HG03354 (cell line): ENCODE data around the gene HARS2.
"Not testable (repeated sequence)": the region's sequence is repeated elsewhere in the genome, so short reads cannot be mapped to it uniquely, and the experiment has no call there.

Source experiments
- ATAC-seq: cut with Tn5 transposase; IDR thresholded peaks from one replicate; pipeline ENCODE4 v1.9.1; 2021; ENCODE audit warnings: mild to moderate bottlenecking; ENCODE audit not compliant: unreplicated experiment, poor library complexity, severe bottlenecking

The HARS2 gene, protein sequence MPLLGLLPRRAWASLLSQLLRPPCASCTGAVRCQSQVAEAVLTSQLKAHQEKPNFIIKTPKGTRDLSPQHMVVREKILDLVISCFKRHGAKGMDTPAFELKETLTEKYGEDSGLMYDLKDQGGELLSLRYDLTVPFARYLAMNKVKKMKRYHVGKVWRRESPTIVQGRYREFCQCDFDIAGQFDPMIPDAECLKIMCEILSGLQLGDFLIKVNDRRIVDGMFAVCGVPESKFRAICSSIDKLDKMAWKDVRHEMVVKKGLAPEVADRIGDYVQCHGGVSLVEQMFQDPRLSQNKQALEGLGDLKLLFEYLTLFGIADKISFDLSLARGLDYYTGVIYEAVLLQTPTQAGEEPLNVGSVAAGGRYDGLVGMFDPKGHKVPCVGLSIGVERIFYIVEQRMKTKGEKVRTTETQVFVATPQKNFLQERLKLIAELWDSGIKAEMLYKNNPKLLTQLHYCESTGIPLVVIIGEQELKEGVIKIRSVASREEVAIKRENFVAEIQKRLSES

DNA sequence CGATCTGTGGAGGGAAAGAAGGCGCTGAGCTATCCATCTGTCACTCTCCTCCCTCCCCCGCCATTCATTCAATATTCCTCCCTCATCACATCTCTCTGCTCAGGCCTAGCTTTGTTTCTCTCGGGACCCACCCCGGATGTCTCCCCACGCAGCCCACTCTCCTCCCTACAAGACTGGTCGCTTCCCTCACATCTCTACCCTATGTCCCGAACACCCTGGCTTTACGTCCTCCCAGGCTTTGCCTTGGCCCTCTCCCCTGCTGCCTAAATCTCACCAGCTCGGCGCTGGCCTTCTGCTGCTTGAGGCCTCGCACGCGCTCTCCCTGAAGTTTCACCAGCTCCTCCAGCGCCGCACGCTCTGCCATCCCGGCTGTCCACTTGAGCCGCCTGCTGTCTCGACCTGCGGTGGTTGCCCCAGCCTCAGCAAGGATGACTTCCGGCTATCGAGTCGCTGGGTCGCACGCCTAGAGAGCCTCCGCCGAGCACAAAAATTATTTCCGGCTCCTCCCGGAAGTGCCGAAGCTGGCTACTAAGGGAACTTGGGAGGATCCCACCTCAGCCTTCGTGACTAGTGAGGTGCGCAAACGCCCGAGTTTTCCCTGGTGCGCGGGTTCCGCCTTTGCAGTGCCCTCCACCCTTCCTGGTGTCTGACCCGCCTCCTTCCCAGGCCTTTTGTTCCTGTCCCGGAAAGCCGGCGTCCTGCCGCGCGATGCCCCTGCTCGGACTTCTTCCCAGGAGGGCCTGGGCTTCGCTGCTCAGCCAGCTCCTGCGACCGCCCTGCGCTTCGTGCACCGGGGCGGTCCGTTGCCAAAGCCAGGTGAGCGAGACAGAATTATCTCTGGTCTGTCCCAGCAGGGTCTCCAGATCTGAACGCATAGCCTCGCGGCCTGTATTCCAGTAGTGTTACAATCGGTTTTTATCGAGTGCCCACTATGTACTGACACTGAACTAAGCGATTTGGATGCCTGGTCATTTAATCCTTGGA lies at the start of gene HARS2, which contains the start of gene HARS1:
HARS2 (plus strand) TSS at position 515 of the 984 bp plus-strand sequence; CDS start at position 709, 194 bp downstream.
HARS1 (minus strand) TSS at position 430 of the 984 bp plus-strand sequence; CDS start at position 364, 66 bp downstream.
- peak; percentile 98 for ATAC-seq

DNA sequence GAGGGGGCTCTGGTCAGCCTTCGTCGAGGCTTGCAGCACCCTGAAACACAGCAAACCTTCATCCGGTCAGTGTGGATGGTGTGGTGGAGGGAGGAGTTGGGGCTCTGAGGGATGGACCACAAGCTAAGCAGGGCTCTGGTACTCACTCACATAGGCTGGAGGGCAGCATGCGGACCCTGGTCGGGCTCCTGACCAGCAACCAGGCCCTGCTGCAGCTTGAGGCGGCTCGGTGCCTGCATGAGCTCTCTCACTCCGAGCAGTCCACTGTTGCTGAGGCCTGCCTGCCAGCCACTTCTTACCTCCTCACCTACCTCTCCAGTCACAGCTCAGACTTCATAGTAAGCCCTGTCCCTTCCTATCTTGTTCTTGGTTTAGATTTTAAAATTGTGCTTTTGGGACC lies 49.5 kb upstream of the HARS2 start:
- no peak for ATAC-seq

DNA sequence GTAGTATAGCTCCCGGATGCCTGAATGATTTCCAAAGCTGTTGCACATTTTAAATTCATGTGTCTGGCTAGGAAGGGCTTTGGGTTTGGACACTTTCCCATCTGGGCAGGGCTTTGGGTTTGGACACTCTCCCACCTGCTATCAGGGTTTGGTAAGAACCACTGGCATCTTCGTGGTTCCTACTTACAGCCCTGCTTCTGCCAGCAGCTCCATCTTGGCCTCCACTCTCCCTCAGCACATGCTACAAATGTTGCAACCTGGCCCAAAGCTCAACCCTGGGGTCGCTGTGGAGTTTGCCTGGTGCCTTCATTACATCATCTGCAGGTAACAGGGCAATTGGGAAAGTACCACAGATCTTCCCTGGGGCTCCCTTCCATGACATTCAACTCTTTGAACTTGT lies 48.5 kb upstream of the HARS2 start:
- ATAC-seq = no peak

DNA sequence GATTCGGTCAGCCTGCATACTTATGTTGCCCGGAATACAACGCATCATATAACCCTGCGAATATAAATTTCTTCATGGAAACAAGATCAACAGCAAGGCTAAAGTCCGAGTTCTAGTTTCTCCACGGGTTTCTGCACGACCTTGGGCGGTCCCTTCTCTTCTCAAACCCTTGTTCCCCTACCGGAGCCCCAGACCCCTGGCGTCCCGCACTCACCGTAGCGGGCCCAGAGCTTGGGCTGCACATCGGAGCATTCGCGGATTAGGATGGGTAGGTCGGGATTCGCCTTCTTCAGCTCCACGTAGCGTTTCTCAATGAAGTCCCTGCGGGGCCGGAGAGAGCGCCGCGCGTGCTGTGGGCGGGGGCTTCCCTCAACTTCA lies 44.2 kb upstream of the HARS2 start:
- ATAC-seq = peak; percentile 44

DNA sequence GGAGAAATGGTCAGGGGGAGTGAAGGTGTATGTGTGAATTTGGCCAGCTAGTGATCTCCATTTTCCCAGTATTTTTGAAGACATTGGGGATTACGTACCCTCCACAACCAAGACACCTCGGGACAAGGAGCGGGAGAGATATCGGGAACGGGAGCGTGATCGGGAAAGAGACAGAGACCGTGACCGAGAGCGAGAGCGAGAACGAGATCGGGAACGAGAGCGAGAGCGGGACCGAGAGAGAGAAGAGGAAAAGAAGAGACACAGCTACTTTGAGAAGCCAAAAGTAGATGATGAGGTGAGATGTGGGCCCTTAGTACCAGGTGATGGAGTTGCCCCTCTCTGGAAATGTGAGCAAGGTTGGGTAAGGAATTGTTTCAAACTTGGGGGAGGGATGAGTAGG lies 32.4 kb upstream of the HARS2 start:
- no peak for ATAC-seq

DNA sequence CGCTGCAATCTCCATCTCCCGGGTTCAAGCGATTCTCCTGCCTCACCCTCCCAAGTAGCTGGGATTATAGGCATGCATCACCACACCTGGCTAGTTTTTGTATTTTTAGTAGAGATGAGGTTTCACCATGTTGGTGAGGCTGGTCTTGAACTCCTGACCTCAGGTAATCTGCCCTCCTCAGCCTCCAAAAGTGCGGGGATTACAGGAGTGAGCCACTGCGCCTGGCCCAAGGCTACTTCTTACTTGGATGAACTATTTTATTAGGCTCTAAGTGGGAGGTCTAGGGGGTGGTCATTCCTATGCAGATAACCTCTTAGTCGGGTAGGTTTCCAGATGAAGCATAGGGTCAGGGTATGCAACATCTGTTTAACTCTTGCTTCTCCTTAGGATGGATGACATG lies 30.9 kb upstream of the HARS2 start:
- ATAC-seq = not testable (repeated sequence)

DNA sequence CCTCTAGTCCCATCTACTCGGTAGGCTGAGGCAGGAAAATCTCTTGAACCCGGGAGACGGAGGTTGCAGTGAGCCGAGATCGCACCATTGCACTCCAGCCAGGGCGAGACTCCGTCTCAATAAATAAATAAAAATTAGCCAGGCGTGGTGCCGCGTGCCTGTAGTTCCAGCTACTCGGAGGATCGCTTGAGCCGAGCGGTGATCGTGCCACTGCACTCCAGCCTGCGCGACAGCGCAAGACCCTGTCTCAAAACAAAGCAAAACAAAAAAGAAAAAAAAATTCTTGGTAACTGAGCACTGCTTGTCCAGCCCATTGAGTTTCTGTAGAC lies 27.3 kb upstream of the HARS2 start:
- no peak for ATAC-seq

DNA sequence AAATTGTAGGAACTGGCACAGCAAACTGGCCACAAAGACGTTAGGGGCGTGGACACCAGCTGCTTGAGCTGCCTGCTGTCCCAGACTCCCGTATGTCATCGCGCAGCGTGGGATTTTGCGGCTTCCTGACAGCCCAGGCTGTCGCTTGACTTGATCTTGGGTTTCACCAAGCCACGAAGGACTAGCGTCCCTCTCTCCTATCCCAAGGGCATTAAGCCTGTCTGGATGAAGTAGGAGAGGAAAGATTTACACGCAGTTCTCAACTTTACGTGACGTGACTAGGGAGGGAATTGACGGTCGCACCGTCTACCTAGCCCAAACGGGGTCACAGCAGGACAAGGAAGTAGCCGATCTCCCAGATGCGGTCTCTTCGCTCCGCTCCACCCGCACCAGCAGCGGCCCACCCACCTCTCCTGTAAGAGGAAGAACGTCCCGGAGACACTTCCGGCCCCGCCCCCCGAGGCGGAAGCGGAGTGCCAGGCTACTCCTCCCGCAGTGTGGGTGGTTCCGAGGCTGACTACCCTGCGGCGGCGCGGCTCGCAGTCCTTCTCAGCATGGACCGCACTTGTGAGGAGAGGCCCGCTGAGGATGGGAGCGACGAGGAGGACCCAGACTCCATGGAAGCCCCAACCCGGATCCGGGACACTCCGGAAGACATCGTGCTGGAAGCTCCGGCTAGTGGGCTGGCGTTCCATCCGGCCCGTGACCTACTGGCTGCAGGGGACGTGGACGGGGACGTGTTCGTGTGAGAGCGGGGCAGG lies 26.7 kb upstream of the HARS2 start, which contains the start of gene WDR55:
WDR55 (plus strand) TSS at position 546 of the 761 bp plus-strand sequence; CDS start at position 555, 9 bp downstream.
- ATAC-seq = peak; percentile 98

DNA sequence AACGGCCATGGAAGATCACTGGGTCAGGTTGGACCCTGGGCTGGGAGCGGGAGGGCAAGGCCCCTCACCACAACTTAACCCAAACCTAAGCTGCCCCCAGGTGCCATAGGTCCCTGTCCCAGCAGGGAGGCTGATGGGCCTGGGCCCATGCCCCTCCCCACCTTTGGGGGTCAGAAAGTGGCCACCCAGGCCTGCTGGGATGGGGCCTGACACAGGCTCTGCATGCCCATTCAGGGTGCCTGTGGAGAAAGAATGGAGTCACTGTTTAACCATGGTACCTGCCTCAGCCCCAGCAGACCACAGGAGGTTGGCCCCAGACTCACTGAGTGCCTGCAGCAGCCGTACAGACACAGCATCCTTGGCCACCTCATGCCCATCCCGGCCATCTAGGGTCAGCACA lies 20.2 kb upstream of the HARS2 start:
- not testable (repeated sequence) for ATAC-seq

DNA sequence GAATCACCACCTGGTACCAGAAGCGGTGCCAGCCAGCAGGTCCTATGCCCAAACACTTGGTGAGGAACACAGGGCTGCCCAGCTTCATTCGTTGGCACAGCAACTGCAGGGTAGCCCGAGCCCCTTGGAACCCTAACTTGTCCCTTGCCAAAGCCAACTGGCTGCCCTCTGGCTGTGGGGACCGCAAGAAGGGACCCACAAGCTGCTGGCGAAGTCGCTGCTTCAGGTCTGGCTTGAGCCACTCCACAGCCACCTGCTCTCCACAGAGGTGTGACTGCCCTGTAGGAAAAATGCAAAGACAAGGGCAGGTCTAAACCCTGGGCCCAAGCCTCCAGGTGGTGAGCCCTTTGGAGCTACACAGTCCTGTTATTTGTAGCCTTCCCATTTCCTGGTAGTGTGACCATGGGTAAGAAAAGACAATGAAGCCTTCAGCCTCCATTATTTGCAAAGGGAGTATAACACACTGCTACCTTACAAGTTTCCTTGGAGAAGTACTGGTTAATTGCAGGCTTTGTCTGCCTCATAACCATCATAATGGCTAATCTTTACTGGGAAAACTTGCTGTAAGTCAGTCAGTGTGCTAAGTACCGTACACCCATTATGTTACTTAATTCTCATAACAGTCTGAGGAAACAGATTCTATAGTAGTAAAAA lies 19.7 kb upstream of the HARS2 start:
- no peak for ATAC-seq

DNA sequence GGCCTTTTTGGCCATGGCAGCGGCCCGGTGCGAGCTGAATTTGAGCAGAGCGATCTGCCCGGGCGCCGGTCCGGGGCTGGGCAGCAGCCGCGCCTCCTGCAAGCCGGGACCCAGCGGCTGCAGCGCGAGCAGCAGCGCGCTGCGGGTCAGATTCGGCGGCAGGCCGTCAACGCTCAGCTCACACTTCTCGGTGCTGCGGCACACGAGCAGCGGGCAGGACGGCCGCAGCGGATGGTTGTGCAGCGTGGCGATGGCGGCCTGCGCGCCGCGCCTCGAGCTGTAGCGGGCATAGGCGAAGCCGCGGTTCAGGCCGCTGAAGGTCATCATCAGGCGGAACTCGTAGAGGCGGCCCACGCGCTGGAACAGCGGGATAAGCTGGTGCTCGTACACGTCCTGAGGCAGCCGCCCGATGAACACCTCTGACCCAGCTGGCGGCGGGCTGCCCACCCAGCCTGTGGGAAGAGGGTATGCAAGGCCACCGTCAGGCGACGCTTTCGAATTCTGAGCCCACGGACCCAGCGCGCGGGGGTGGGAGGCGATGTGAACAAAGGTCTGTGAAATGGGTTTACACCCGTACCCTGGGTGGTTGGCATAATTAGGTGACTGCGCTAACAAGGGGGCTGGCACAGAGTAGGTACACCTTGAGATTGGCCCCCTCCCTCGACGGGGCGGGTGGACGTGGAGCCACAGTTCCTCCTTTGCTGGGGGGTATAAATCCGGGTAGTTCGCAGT lies 18.6 kb upstream of the HARS2 start:
- no peak for ATAC-seq

DNA sequence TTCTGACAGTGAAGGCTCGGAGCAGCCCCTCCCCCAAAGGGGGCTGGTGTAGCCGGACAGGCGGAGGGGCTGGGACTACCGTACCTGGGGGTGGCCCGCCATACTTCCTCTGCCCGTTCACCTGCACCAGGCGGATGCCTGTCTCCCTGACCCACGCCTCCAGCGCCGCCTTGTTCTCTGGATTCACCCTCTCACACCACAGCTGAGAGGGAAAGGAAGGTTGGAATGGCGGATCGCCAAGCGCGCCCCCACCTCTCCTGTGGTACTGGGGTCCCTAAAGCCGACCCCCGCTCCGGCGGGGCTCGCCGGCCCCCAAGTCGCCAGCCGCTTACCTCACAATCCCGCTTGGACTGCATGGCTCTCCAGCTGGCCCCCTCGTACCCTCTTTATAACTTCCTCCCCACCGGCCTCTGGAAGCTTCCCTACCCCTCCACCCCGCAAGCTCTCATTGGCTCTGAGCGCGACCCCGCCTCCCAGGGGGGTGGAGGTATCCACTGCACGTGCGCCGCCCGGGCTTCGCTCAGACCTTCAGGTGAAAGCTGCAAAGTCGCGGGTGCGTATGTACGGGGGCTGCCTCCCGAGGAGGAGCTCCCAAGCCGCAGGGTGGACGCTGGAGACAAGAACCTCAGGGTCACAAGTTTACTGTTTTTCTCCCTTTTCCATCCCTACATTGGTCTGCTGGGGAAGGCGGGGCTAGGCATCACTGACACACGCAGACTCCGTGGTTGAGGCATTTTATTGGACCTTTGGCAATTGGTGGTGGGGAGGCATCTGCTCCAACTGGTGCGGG lies 17.9 kb upstream of the HARS2 start, which contains the start of gene DND1:
DND1 (minus strand) TSS at position 390 of the 790 bp plus-strand sequence; CDS start at position 356, 34 bp downstream.
- ATAC-seq = no peak

DNA sequence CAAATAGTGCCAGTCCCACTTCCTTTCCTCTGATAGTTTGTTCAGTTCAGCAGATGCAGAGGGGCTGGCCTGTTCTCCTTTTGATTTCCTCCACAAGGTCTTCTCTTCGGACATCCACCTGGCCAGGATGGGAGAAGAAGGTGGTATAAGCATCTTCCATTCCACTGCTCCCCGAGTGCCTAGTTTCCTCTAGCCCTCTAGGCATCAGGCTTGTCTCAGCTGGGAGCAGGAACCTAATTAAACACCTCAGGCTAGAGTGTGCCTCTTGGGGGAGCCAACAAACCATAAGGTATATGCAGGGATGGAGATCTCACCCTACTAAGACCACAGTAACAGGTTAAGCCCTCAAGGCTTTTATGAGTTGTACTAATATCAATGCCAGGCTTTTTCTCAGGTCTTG lies 17.0 kb upstream of the HARS2 start:
- ATAC-seq = no peak

DNA sequence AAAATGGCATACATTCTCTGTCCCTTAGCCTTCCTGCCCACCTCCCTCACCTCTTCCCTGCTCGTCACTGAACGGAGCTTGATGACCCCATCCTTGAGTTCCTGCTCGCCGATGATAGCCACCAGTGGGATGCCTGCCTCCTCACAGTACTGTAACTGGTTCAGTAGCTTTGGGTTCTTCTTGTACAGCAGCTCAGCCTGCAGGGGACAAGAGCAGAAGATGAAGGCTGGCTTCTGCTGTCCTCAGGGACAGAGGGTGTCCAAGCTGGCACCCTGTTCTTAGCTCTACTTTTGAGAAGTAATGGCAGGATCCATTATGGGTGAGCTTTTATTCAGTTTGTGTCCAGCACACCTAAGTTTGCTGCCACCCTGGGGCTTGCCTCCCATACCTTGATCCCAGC lies 16.6 kb upstream of the HARS2 start:
- ATAC-seq = no peak

DNA sequence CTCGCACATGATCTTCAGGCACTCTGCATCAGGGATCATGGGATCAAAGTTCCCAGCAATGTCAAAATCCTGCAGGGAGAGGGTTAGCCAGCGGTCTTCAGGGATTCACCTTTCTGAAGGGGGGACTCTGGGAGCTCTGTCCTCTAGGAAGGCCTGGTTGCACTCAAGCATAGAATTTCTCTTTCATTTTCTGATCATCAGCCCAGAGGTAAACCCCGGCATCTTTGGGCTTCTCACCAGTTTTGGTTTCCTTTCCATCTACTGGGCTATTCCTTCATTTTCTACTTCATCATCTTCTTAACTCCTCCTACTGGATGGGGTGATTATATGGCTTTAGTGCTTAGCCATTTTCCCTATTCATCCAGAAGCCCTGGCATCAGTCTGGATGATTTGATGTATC lies 13.3 kb upstream of the HARS2 start:
- ATAC-seq = peak; percentile 75

DNA sequence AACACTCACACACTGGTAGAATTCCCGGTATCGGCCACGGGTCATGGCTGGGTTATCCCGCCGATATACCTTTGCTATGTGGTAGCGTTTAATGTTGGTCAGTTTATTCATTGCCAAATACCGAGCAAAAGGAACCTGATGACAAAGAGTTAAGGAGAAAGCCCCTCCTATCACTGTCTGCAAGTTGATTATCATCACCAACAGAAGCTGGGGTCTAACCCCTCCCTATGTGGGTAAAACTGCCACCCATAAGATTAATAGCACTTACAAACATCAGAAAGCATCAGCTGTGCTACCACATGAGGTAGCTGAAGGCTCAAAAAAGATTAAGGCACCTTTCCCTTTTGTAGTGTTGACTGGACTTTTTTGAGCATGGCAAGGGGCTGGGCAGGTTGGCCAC lies 12.3 kb upstream of the HARS2 start:
- no peak for ATAC-seq

DNA sequence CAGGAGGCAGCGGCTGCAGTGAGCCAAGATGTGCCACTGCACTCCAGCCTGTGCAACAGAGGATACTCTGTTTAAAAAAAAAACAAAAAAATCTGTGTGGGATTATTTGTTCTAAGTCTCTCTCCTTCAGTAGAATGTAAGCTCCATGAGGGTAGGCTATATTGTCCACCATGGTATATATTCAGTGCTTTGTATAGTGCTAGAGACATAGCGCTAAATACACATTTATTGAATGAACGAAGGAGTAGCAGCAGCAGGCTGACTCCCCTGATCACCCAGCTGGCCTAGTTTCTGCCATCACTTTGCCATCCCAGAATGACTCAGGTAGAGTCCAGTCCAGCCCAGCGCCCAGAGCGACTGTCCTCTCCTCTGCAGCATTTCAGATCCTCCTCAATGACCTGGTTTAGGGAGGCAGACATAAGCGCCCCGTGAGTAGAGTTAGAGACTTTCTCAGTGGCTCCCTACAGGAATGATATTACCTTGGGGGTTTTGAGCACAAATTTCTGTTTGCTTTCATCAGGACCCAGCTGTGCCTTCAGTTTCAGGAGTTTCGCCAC lies 801 bp upstream of the HARS2 start:
- ATAC-seq = peak; percentile 1
